PC-9 (cell line): ENCODE measurements around the gene TIAM2. TPM values are rescaled to one million over a fixed set of nuclear protein-coding genes. Genes with fewer than 3 reads are reported as not detected.

Experiments used
- BruUV-seq: library from RNA; stranded (reverse); fragments of 400-500 nt; replicated peaks from 2 replicates; lab custom pipeline; 2021; lab: Mats Ljungman, UMichigan
- CTCF ChIA-PET: fragments of 300-600 bp; sonication (Branson Sonifier 250); formaldehyde crosslinking; loops from one replicate; lab custom pipeline; 2022; ENCODE audit warnings: antibody characterized with exemption; lab: Charles Lee
- POLR2A ChIA-PET: fragments of 300-600 bp; sonication (Branson Sonifier 250); formaldehyde crosslinking; loops from one replicate; lab custom pipeline; 2022; ENCODE audit warnings: antibody characterized with exemption; ENCODE audit not compliant: unreplicated experiment; lab: Charles Lee
- DNase-seq, 2 experiments: peaks; one replicate each; pipeline versions ENCODE4 v3.0.0 to v3.0.0-alpha.2; 2015 to 2022; ENCODE audit warnings: mixed read lengths in 1 of 2
- H2AFZ ChIP-seq: fragments of 200-600 bp; sonication (generic); 2 replicates; pipeline ENCODE4 v1.8.1; 2017; ENCODE audit warnings: antibody characterized with exemption
- H3F3A ChIP-seq: fragments of 200-600 bp; sonication (generic); 2 replicates; pipeline ENCODE4 v1.8.1; 2017; ENCODE audit warnings: antibody characterized with exemption, mild to moderate bottlenecking, low read depth; ENCODE audit not compliant: insufficient read depth
- H3K27ac ChIP-seq: fragments of 200-600 bp; sonication (generic); 2 replicates; pipeline ENCODE4 v1.6.1; 2016; ENCODE audit warnings: mixed run types
- H3K27me3 ChIP-seq: fragments of 200-600 bp; sonication (generic); 2 replicates; pipeline ENCODE4 v1.6.1; 2016; ENCODE audit warnings: low read depth, mixed run types; ENCODE audit not compliant: insufficient read depth
- H3K36me3 ChIP-seq: fragments of 200-600 bp; sonication (generic); 2 replicates; pipeline ENCODE4 v1.6.1; 2016; ENCODE audit warnings: low read depth, mixed run types
- H3K4me1 ChIP-seq: fragments of 200-600 bp; sonication (generic); replicated peaks from 2 replicates; pipeline ENCODE4 v1.6.1; 2016; ENCODE audit warnings: mixed run types; ENCODE audit not compliant: insufficient read depth
- H3K4me2 ChIP-seq: fragments of 200-600 bp; sonication (generic); 2 replicates; pipeline ENCODE4 v1.6.1; 2017; ENCODE audit warnings: mixed run types
- H3K4me3 ChIP-seq: fragments of 200-600 bp; sonication (generic); 2 replicates; pipeline ENCODE4 v1.6.1; 2016; ENCODE audit warnings: mixed run types
- H3K79me2 ChIP-seq: fragments of 200-600 bp; sonication (generic); 2 replicates; pipeline ENCODE4 v1.6.1; 2017; ENCODE audit warnings: low read depth, mixed run types
- H3K9me2 ChIP-seq: fragments of 200-600 bp; sonication (generic); 2 replicates; pipeline ENCODE4 v1.8.1; 2017; ENCODE audit warnings: mild to moderate bottlenecking; ENCODE audit not compliant: insufficient read depth
- H3K9me3 ChIP-seq: fragments of 200-600 bp; sonication (generic); 2 replicates; pipeline ENCODE4 v1.8.1; 2016; ENCODE audit warnings: low read depth; ENCODE audit not compliant: insufficient read depth
- H4K20me1 ChIP-seq: fragments of 200-600 bp; sonication (generic); 2 replicates; pipeline ENCODE4 v1.8.1; 2017; ENCODE audit not compliant: insufficient read depth
- EZH2 ChIP-seq: fragments of 200-600 bp; sonication (generic); IDR thresholded peaks from 2 replicates; pipeline ENCODE4 v1.8.0; 2017; ENCODE audit warnings: antibody characterized with exemption, low read depth
- intact Hi-C: fragments of 100-400 bp; cut with micrococcal nuclease; formaldehyde crosslinking; loops from one replicate; pipeline ENCODE4 v1.10.0; 2022; ENCODE audit not compliant: unreplicated experiment
- total RNA-seq: library from RNA; stranded (reverse); gene quantifications from 2 replicates; pipeline ENCODE4 v1.2.3, GENCODE V29; 2021
- TF ChIP-seq, protein P1 (sequence below): fragments of 200-600 bp; sonication (generic); conservative IDR thresholded peaks from 2 replicates; pipeline ENCODE4 v1.6.1; 2017; ENCODE audit warnings: mixed run types, antibody characterized with exemption, mild to moderate bottlenecking, moderate library complexity

Gene TIAM2
- total RNA-seq, 1 experiment from 2014 or later: 11.4 TPM

- Histone ChIP-seq H3K4me3 (no peak overlapping the region), H3K79me2 (no peaks in the 10 kb centered on the region), H3K4me2 (no peak overlapping the region), H3K4me1 (no peaks in the 10 kb centered on the region), H3F3A (no peaks in the 10 kb centered on the region), H3K36me3 (no peaks in the 10 kb centered on the region), H3K9me2 (no peaks in the 10 kb centered on the region), H4K20me1 (no peaks in the 10 kb centered on the region), H2AFZ (no peak overlapping the region), H3K27me3 (no peaks in the 10 kb centered on the region), H3K9me3 (no peaks in the 10 kb centered on the region), H3K27ac (no peak overlapping the region)
- DNase-seq: no peak
- CTCF ChIA-PET: no interaction called here
- POLR2A ChIA-PET: no interaction called here
- TF ChIP-seq EZH2: no peak
- TF ChIP-seq, protein P1, sequence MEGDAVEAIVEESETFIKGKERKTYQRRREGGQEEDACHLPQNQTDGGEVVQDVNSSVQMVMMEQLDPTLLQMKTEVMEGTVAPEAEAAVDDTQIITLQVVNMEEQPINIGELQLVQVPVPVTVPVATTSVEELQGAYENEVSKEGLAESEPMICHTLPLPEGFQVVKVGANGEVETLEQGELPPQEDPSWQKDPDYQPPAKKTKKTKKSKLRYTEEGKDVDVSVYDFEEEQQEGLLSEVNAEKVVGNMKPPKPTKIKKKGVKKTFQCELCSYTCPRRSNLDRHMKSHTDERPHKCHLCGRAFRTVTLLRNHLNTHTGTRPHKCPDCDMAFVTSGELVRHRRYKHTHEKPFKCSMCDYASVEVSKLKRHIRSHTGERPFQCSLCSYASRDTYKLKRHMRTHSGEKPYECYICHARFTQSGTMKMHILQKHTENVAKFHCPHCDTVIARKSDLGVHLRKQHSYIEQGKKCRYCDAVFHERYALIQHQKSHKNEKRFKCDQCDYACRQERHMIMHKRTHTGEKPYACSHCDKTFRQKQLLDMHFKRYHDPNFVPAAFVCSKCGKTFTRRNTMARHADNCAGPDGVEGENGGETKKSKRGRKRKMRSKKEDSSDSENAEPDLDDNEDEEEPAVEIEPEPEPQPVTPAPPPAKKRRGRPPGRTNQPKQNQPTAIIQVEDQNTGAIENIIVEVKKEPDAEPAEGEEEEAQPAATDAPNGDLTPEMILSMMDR: no peak
- BruUV-seq: no TSS peak
- intact Hi-C loops: no loop called here
These were observed 276.0 kb downstream of the TIAM2 start for GRCh38 chr6:155271145-155271544.

DNA sequence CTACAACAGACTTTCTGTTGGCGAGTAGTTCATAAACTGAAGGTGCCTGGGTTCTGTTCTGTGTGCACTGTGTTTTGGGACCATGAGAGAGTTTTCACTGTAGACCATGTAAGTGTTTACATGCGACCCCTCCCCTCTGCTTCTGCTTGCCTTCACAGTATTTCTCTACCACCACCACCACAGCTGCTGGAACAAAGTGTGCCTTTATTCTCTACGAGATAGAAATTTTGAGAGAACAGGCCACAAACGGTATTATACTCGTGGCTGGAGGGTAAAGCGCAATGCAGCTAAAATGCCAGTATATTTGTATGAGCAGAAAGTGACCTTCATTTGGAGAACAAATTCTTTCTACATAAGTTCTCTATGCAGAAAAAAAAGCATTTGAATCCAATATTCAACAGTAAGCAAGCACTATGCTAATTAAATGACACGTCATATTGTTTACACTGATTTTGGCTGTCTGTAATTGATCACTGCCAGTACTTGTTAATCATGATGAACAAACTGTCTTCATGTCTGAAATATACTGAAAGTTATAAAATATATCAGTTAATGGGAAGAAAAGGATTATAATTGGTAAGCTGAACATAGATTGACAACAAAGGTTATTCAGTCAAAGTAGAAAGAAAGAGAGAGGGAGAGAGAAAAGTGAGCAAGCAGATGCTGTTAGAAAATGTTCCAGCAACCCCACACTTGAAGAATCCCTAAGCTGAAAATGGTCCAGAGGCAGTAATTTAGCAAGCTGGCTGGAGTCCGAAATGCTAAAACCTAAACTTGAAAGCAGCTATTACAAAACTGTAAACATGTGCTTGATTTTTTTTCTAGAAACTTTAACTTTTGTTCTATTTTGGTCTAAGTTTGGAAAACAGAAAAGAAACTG, 277.5 kb downstream of the TIAM2 start:
- Histone ChIP-seq H2AFZ (no peak overlapping the region), H3K27me3 (no peaks in the 10 kb centered on the region), H3K4me3 (no peak overlapping the region), H3K27ac (no peak overlapping the region), H3K9me3 (no peaks in the 10 kb centered on the region), H3F3A (no peaks in the 10 kb centered on the region), H3K36me3 (no peaks in the 10 kb centered on the region), H3K4me2 (no peak overlapping the region), H3K79me2 (no peaks in the 10 kb centered on the region), H3K9me2 (no peaks in the 10 kb centered on the region), H4K20me1 (no peaks in the 10 kb centered on the region), H3K4me1 (no peaks in the 10 kb centered on the region)
- ChIA-PET POLR2A (no interaction called here), CTCF (no interaction called here)
- intact Hi-C loops: no loop called here
- BruUV-seq: no TSS peak
- no peak for DNase-seq
- TF ChIP-seq, protein P1: no peak
- TF ChIP-seq EZH2: no peak

- ChIA-PET CTCF (no interaction called here), POLR2A (no interaction called here)
- Histone ChIP-seq H3K4me3 (no peak overlapping the region), H3K27ac (no peak overlapping the region), H3K4me2 (no peak overlapping the region), H3K36me3 (no peaks in the 10 kb centered on the region), H3K27me3 (no peaks in the 10 kb centered on the region), H4K20me1 (no peaks in the 10 kb centered on the region), H3K9me2 (no peaks in the 10 kb centered on the region), H3K9me3 (no peaks in the 10 kb centered on the region), H3K4me1 (no peaks in the 10 kb centered on the region), H3K79me2 (no peaks in the 10 kb centered on the region), H2AFZ (no peak overlapping the region), H3F3A (no peaks in the 10 kb centered on the region)
- BruUV-seq: no TSS peak
- TF ChIP-seq EZH2: no peak
- TF ChIP-seq, protein P1: no peak
- DNase-seq: peak in 1 of 2 experiments; percentile 37
- intact Hi-C loops: no loop called here
These were observed 278.3 kb downstream of the TIAM2 start for GRCh38 chr6:155273431-155273830.
